CD4-positive, CD25-positive, alpha-beta regulatory T cell (primary cell): ENCODE results near the gene SHISA5. TPM values are rescaled to one million over a fixed set of nuclear protein-coding genes. Genes with fewer than 3 reads are reported as not detected.

ENCODE experiments used
- ATAC-seq, 2 donors: fragments of 150-1000 bp; cut with Tn5 transposase; one replicate each; pipeline ENCODE4 v1.10.0; 2021; ENCODE audit warnings: low read depth in 2 of 2, moderate number of reproducible peaks in 2 of 2, moderate library complexity in 1 of 2
- DNase-seq, 3 donors: peaks; one replicate each; pipeline versions ENCODE4 v3.0.0 to v3.0.0-alpha.2; 2012 to 2022; ENCODE audit warnings: mixed read lengths in 1 of 3
- H3K27ac ChIP-seq: one replicate; pipeline ENCODE4 v1.7.0; 2013; ENCODE audit warnings: mild to moderate bottlenecking, low read length; ENCODE audit not compliant: insufficient read depth, poor library complexity, severe bottlenecking
- H3K27me3 ChIP-seq: one replicate; pipeline ENCODE4 v1.7.0; 2013; ENCODE audit warnings: low read length; ENCODE audit not compliant: control insufficient read depth, insufficient read depth
- H3K36me3 ChIP-seq: one replicate; pipeline ENCODE4 v1.7.0; 2013; ENCODE audit warnings: mild to moderate bottlenecking, low read length, moderate library complexity; ENCODE audit not compliant: control insufficient read depth, insufficient read depth
- H3K4me1 ChIP-seq: 2 replicates; pipeline ENCODE4 v1.7.0; 2013; ENCODE audit warnings: mild to moderate bottlenecking, low read length; ENCODE audit not compliant: insufficient read depth, control insufficient read depth, poor library complexity, severe bottlenecking
- H3K4me3 ChIP-seq: one replicate; pipeline ENCODE4 v1.7.0; 2013; ENCODE audit warnings: low read depth, mild to moderate bottlenecking, low read length, moderate library complexity
- H3K9me3 ChIP-seq, 2 experiments: 1 replicate in 1 of 2; 2 replicates in 1 of 2; pipeline ENCODE4 v1.7.0; 2013; ENCODE audit warnings: low read length in 2 of 2, mild to moderate bottlenecking in 1 of 2, moderate library complexity in 1 of 2; ENCODE audit not compliant: control insufficient read depth in 2 of 2
- H3K27ac Mint-ChIP-seq, 3 donors: one replicate each; pipeline ENCODE4 v1.8.0; 2020 to 2022; ENCODE audit warnings: mild to moderate bottlenecking in 3 of 3, mixed read lengths in 3 of 3, moderate library complexity in 2 of 3
- H3K27me3 Mint-ChIP-seq: one replicate; pipeline ENCODE4 v1.8.0; 2022; ENCODE audit warnings: mild to moderate bottlenecking, mixed read lengths
- H3K36me3 Mint-ChIP-seq: one replicate; pipeline ENCODE4 v1.8.0; 2020; ENCODE audit warnings: mixed read lengths
- H3K4me1 Mint-ChIP-seq, 4 donors: one replicate each; pipeline ENCODE4 v1.8.0; 2020 to 2022; ENCODE audit warnings: mixed read lengths in 4 of 4, mild to moderate bottlenecking in 1 of 4
- H3K4me3 Mint-ChIP-seq, 4 donors: one replicate each; pipeline ENCODE4 v1.8.0; 2020 to 2022; ENCODE audit warnings: mild to moderate bottlenecking in 4 of 4, mixed read lengths in 4 of 4, moderate library complexity in 3 of 4
- H3K9me3 Mint-ChIP-seq, 7 donors: one replicate each; pipeline ENCODE4 v1.8.0; 2020 to 2022; ENCODE audit warnings: mixed read lengths in 7 of 7, mild to moderate bottlenecking in 3 of 7, moderate library complexity in 2 of 7
- polyA plus RNA-seq, 4 donors: library from polyadenylated mRNA; unstranded; fragments of 300-500 nt; fragmentation: Illumina TruSeq; gene quantifications; one replicate each; pipeline ENCODE4 v1.2.3, GENCODE V29; 2021
- total RNA-seq: library from RNA; stranded (reverse); gene quantifications from one replicate; pipeline ENCODE4 v1.2.3, GENCODE V29; 2022

SHISA5 gene
- total and polyA plus RNA-seq, 5 donors from 2014 or later: 197 to 598 (median 417) TPM

DNA sequence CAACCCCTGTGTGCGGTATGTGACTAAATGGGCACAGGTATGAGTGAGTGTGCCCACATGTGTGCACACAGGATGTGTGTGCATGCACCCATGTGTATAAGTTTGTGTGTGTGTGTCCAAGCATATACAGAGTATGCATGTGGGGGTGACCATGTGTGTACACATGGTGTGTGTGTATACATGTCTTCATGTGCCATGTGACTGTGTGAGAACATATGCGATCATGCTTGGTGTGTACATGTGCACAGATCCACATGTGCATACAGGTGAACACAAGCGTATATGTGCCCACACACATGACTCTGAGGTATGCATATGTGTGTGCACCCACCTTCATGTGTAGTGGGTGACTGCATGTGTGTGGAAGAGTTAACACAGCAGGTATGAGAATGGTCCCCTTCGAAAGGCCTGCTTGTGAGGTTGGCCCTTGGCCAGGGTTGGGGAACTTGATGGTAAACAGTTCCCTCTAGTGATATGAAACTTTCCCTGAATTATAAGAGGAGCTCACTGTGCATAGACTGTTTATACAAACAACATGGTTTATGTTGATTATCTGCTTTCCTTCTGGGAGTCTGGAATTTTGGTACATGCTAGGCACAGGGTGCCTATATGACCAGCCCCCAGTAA lies 42.3 kb upstream of the SHISA5 start:
- Histone ChIP-seq H3K27ac (no peak overlapping the region), H3K4me3 (no peak overlapping the region), H3K27me3 (no peaks in the 10 kb centered on the region), H3K36me3 (no peaks in the 10 kb centered on the region), H3K9me3 (no peaks in the 10 kb centered on the region), H3K4me1 (peaks cover 4% of the 10 kb centered on the region)
- Mint-ChIP-seq H3K36me3 (no peaks in the 10 kb centered on the region), H3K27me3 (no peaks in the 10 kb centered on the region), H3K9me3 (no peaks in the 10 kb centered on the region), H3K4me3 (no peak overlapping the region), H3K27ac (no peak overlapping the region), H3K4me1 (peaks cover 0 to 5% (median 0%) of the 10 kb centered on the region in 4 donors)
- ATAC-seq (no peak), DNase-seq (no peak)

DNA sequence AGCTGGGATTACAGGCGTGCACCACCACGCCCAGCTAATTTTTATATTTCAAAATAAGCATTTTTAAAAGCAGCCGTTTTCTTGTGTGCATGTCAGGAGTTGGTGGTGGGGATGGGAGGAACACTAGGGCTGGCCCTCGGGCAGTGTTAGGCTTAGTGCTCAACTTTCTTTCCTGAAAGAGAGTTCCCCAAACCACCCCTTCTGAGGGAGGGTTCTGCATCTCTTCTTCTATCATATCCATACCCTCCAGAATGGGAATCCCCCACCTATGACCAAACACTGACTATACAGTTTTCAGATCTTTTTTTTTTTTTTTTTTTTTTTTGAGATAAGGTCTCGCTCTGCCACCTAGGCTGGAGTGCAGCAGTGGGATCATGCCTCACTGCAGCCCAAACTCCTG lies 40.2 kb upstream of the SHISA5 start:
- Mint-ChIP-seq H3K36me3 (no peaks in the 10 kb centered on the region), H3K27ac (no peak overlapping the region), H3K4me1 (peaks cover 0 to 5% (median 0%) of the 10 kb centered on the region in 4 donors), H3K9me3 (no peaks in the 10 kb centered on the region), H3K27me3 (no peaks in the 10 kb centered on the region), H3K4me3 (no peak overlapping the region)
- Histone ChIP-seq H3K4me1 (peaks cover 4% of the 10 kb centered on the region), H3K9me3 (no peaks in the 10 kb centered on the region), H3K4me3 (no peak overlapping the region), H3K27ac (no peak overlapping the region), H3K27me3 (no peaks in the 10 kb centered on the region), H3K36me3 (no peaks in the 10 kb centered on the region)
- DNase-seq: no peak
- no peak for ATAC-seq

DNA sequence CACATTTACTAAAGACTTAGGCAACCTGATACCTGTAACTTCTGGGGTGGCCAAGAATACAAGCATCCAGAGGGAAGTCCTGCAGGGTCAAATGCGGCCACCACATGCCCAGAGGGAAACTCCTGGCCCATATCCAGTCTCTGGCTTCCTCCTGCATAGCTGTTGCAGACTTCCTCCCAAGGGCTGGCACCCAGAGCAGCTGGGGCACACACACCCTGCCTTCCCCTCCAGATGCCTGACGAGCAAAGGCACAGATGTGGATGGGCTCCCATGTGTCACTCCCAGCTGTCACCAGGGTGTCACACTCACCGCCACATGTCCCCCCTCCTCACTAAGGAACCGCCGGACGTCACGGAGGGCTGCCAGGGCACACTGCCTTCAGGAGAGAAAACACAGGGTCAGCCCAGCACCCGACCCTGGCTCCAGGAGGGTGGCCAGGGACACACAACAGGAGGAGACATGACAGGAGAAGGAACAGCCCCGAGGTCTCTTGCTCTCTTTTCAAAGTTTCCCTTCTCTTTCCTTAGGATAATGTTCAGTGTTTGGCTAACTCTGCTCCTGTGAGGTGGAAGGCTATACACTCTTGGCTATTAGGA lies 39.4 kb upstream of the SHISA5 start:
- no peaks in the 10 kb centered on the region for H3K27me3 ChIP-seq
- H3K36me3 ChIP-seq: no peaks in the 10 kb centered on the region
- DNase-seq (no peak), ATAC-seq (no peak)
- H3K27me3 Mint-ChIP-seq: no peaks in the 10 kb centered on the region
- peaks cover 0 to under 1% (median 0%) of the 10 kb centered on the region in 4 donors for H3K4me1 Mint-ChIP-seq
- no peaks in the 10 kb centered on the region for H3K9me3 Mint-ChIP-seq
- no peaks in the 10 kb centered on the region for H3K4me1 ChIP-seq
- H3K36me3 Mint-ChIP-seq: no peaks in the 10 kb centered on the region
- H3K27ac ChIP-seq: no peak overlapping the region
- no peaks in the 10 kb centered on the region for H3K9me3 ChIP-seq
- H3K4me3 Mint-ChIP-seq: no peak overlapping the region
- no peak overlapping the region for H3K4me3 ChIP-seq
- no peak overlapping the region for H3K27ac Mint-ChIP-seq

DNA sequence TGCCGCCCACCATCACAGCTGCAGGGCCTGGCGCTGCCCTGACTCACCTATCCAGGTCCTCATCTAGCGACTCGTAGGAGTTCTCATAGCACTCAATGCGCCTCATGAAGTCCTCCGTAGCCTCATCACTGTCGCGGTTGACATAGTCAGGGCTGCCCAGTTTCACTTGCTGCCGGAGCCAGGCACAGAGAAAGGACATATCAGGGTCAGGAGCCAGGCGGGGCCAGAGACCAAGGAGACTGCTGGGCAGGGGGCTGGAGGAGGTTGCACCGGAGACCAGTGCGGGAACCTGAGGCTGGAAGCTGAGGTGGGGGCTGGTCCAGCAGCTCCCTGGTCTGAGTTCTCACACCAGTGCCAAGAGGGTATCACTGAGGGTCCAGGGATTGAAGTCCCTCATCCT lies 34.5 kb upstream of the SHISA5 start:
- Mint-ChIP-seq H3K36me3 (peaks cover 13% of the 10 kb centered on the region), H3K4me3 (no peak overlapping the region), H3K4me1 (no peaks in the 10 kb centered on the region), H3K27me3 (no peaks in the 10 kb centered on the region), H3K9me3 (no peaks in the 10 kb centered on the region), H3K27ac (no peak overlapping the region)
- ATAC-seq (no peak), DNase-seq (no peak)
- Histone ChIP-seq H3K4me1 (no peaks in the 10 kb centered on the region), H3K27me3 (no peaks in the 10 kb centered on the region), H3K27ac (no peak overlapping the region), H3K36me3 (no peaks in the 10 kb centered on the region), H3K4me3 (no peak overlapping the region), H3K9me3 (no peaks in the 10 kb centered on the region)

DNA sequence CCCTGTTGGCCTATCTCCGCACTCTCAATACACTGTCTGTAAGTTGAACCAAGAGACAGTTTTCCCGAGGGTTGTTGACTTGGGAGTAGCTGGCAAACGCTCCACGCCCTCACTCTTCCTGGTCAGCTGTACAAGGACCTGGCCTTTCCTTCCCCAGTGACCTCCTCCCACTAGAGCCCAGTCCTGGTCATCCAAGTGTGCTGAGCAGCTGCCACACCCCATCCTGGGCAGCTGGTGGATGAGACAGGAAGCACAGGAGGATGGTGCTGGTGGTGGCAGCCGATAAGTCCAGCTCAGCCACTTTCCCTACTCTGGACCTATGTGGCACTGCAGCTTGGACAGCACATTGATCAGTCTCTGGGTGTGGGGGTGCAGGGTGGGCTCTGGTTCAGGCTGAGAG lies 32.8 kb upstream of the SHISA5 start:
- Histone ChIP-seq H3K27me3 (no peaks in the 10 kb centered on the region), H3K36me3 (no peaks in the 10 kb centered on the region), H3K9me3 (no peaks in the 10 kb centered on the region), H3K27ac (no peak overlapping the region), H3K4me3 (no peak overlapping the region), H3K4me1 (no peaks in the 10 kb centered on the region)
- Mint-ChIP-seq H3K27ac (no peak overlapping the region), H3K4me3 (no peak overlapping the region), H3K27me3 (no peaks in the 10 kb centered on the region), H3K4me1 (no peaks in the 10 kb centered on the region), H3K9me3 (no peaks in the 10 kb centered on the region), H3K36me3 (peaks cover 13% of the 10 kb centered on the region)
- DNase-seq: no peak
- ATAC-seq: no peak

DNA sequence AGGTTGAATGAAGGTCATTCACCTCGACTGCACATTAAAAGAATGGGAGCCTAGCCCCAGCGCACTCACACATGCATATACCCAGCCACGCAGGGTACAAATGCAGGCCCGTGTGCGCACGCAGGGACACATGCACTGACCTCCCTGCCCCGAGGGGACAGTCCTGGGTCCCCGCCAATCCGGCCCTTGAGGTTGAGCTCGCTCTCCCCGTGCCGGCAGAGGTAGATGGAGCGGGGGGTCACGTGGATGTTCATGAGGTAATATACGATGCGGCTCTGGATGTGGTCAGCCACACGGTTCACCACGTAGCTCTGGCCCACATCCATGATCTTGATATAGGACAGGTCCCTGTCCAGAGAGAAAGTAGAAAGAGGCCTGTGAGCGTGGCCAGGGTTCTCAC lies 32.1 kb upstream of the SHISA5 start:
- DNase-seq (no peak), ATAC-seq (no peak)
- Histone ChIP-seq H3K9me3 (no peaks in the 10 kb centered on the region), H3K27ac (no peak overlapping the region), H3K4me1 (no peaks in the 10 kb centered on the region), H3K36me3 (no peaks in the 10 kb centered on the region), H3K4me3 (no peak overlapping the region), H3K27me3 (no peaks in the 10 kb centered on the region)
- no peaks in the 10 kb centered on the region for H3K4me1 Mint-ChIP-seq
- H3K4me3 Mint-ChIP-seq: no peak overlapping the region
- H3K27ac Mint-ChIP-seq: no peak overlapping the region
- H3K27me3 Mint-ChIP-seq: no peaks in the 10 kb centered on the region
- H3K36me3 Mint-ChIP-seq: peaks cover 13% of the 10 kb centered on the region
- H3K9me3 Mint-ChIP-seq: no peaks in the 10 kb centered on the region

DNA sequence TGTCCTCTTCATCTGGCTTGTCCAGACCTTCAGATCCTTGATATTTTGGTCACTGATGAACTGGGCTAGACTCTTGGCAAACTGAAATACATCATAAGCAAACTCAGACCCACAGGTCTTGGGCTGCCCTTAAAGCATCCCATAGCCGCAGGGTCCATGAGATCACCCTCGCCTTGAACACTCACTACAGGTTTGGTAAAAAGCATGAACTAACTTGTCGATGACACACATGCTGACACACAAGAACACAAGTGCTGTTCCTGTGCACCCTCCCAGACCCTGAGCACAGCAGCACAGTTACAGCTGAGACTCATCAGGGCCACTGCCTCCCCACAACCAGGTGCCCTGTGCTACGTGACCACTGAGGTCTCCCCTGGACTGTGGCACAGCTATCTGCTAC lies 31.6 kb upstream of the SHISA5 start:
- H3K4me3 Mint-ChIP-seq: no peak overlapping the region
- Histone ChIP-seq H3K36me3 (no peaks in the 10 kb centered on the region), H3K4me1 (no peaks in the 10 kb centered on the region), H3K4me3 (no peak overlapping the region), H3K27me3 (no peaks in the 10 kb centered on the region), H3K27ac (no peak overlapping the region), H3K9me3 (no peaks in the 10 kb centered on the region)
- H3K9me3 Mint-ChIP-seq: no peaks in the 10 kb centered on the region
- ATAC-seq (no peak), DNase-seq (no peak)
- no peaks in the 10 kb centered on the region for H3K4me1 Mint-ChIP-seq
- H3K27me3 Mint-ChIP-seq: no peaks in the 10 kb centered on the region
- H3K36me3 Mint-ChIP-seq: peaks cover 13% of the 10 kb centered on the region
- no peak overlapping the region for H3K27ac Mint-ChIP-seq

DNA sequence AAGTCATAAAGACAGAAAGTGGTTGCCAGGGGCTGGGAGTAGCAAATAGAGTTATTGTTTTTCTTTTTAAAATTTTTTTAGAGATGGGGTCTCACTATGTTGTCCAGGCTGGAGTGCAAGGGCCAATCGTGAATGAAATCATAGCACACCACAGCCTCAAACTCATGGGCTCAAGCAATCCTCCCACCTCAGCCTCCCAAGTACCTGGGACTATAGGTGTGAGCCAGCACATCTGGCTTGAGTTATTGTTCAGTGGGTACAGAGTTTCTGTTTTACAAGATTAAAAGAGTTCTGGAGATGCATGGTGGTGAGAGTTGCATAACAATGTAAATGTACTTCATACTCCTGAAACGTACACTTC lies 29.0 kb upstream of the SHISA5 start:
- Mint-ChIP-seq H3K9me3 (no peaks in the 10 kb centered on the region), H3K27ac (peak overlapping the region in 1 of 3 donors; percentile 31), H3K4me3 (no peak overlapping the region), H3K36me3 (peaks cover 13% of the 10 kb centered on the region), H3K27me3 (no peaks in the 10 kb centered on the region), H3K4me1 (no peaks in the 10 kb centered on the region)
- no peak for ATAC-seq
- Histone ChIP-seq H3K27me3 (no peaks in the 10 kb centered on the region), H3K36me3 (no peaks in the 10 kb centered on the region), H3K4me1 (no peaks in the 10 kb centered on the region), H3K4me3 (no peak overlapping the region), H3K27ac (no peak overlapping the region), H3K9me3 (no peaks in the 10 kb centered on the region)
- DNase-seq: no peak
